PC-9 (cell line): ENCODE results near the gene NUP214. TPM values are rescaled to one million over a fixed set of nuclear protein-coding genes. Genes with fewer than 3 reads are reported as not detected.

Source experiments
- BruUV-seq: library from RNA; stranded (reverse); fragments of 400-500 nt; replicated peaks from 2 replicates; lab custom pipeline; 2021; lab: Mats Ljungman, UMichigan
- CTCF ChIA-PET: fragments of 300-600 bp; sonication (Branson Sonifier 250); formaldehyde crosslinking; loops from one replicate; lab custom pipeline; 2022; ENCODE audit warnings: antibody characterized with exemption; lab: Charles Lee
- POLR2A ChIA-PET: fragments of 300-600 bp; sonication (Branson Sonifier 250); formaldehyde crosslinking; loops from one replicate; lab custom pipeline; 2022; ENCODE audit warnings: antibody characterized with exemption; ENCODE audit not compliant: unreplicated experiment; lab: Charles Lee
- DNase-seq, 2 experiments: peaks; one replicate each; pipeline versions ENCODE4 v3.0.0 to v3.0.0-alpha.2; 2015 to 2022; ENCODE audit warnings: mixed read lengths in 1 of 2
- H2AFZ ChIP-seq: fragments of 200-600 bp; sonication (generic); 2 replicates; pipeline ENCODE4 v1.8.1; 2017; ENCODE audit warnings: antibody characterized with exemption
- H3F3A ChIP-seq: fragments of 200-600 bp; sonication (generic); 2 replicates; pipeline ENCODE4 v1.8.1; 2017; ENCODE audit warnings: antibody characterized with exemption, mild to moderate bottlenecking, low read depth; ENCODE audit not compliant: insufficient read depth
- H3K27ac ChIP-seq: fragments of 200-600 bp; sonication (generic); 2 replicates; pipeline ENCODE4 v1.6.1; 2016; ENCODE audit warnings: mixed run types
- H3K27me3 ChIP-seq: fragments of 200-600 bp; sonication (generic); 2 replicates; pipeline ENCODE4 v1.6.1; 2016; ENCODE audit warnings: low read depth, mixed run types; ENCODE audit not compliant: insufficient read depth
- H3K36me3 ChIP-seq: fragments of 200-600 bp; sonication (generic); 2 replicates; pipeline ENCODE4 v1.6.1; 2016; ENCODE audit warnings: low read depth, mixed run types
- H3K4me1 ChIP-seq: fragments of 200-600 bp; sonication (generic); replicated peaks from 2 replicates; pipeline ENCODE4 v1.6.1; 2016; ENCODE audit warnings: mixed run types; ENCODE audit not compliant: insufficient read depth
- H3K4me2 ChIP-seq: fragments of 200-600 bp; sonication (generic); 2 replicates; pipeline ENCODE4 v1.6.1; 2017; ENCODE audit warnings: mixed run types
- H3K4me3 ChIP-seq: fragments of 200-600 bp; sonication (generic); 2 replicates; pipeline ENCODE4 v1.6.1; 2016; ENCODE audit warnings: mixed run types
- H3K79me2 ChIP-seq: fragments of 200-600 bp; sonication (generic); 2 replicates; pipeline ENCODE4 v1.6.1; 2017; ENCODE audit warnings: low read depth, mixed run types
- H3K9me2 ChIP-seq: fragments of 200-600 bp; sonication (generic); 2 replicates; pipeline ENCODE4 v1.8.1; 2017; ENCODE audit warnings: mild to moderate bottlenecking; ENCODE audit not compliant: insufficient read depth
- H3K9me3 ChIP-seq: fragments of 200-600 bp; sonication (generic); 2 replicates; pipeline ENCODE4 v1.8.1; 2016; ENCODE audit warnings: low read depth; ENCODE audit not compliant: insufficient read depth
- H4K20me1 ChIP-seq: fragments of 200-600 bp; sonication (generic); 2 replicates; pipeline ENCODE4 v1.8.1; 2017; ENCODE audit not compliant: insufficient read depth
- EZH2 ChIP-seq: fragments of 200-600 bp; sonication (generic); IDR thresholded peaks from 2 replicates; pipeline ENCODE4 v1.8.0; 2017; ENCODE audit warnings: antibody characterized with exemption, low read depth
- intact Hi-C: fragments of 100-400 bp; cut with micrococcal nuclease; formaldehyde crosslinking; loops from one replicate; pipeline ENCODE4 v1.10.0; 2022; ENCODE audit not compliant: unreplicated experiment
- total RNA-seq: library from RNA; stranded (reverse); gene quantifications from 2 replicates; pipeline ENCODE4 v1.2.3, GENCODE V29; 2021
- TF ChIP-seq, protein P1 (sequence below): fragments of 200-600 bp; sonication (generic); conservative IDR thresholded peaks from 2 replicates; pipeline ENCODE4 v1.6.1; 2017; ENCODE audit warnings: mixed run types, antibody characterized with exemption, mild to moderate bottlenecking, moderate library complexity

NUP214 gene
- total RNA-seq, 1 experiment from 2014 or later, result 59.0 TPM

DNA sequence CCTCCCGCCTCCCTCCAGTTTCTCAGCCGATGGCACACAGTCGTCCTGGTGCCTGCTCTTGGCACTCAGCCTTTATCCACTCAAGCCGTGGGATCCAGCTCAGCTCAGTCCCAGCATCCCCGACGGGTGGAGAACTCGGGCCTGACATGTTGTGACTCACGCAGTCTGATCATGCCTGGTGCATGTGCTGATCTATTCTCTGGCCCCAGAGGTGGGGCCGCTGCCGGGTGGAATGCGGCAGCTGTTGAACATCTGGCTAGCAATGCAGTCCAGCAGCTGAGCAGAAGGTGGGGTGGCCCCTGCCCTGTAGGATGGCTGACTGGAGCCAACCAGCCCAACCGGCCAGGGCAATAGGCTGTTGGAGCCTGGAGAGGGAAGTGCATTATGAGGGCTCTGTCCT lies 30.8 kb upstream of the NUP214 start:
- Histone ChIP-seq H4K20me1 (peaks cover 14% of the 10 kb centered on the region; the same call in 1 of the 2 replicates), H3F3A (peaks cover 17% of the 10 kb centered on the region; the same call in 1 of the 2 replicates), H3K27me3 (no peaks in the 10 kb centered on the region), H3K36me3 (no peaks in the 10 kb centered on the region), H2AFZ (no peak overlapping the region), H3K9me2 (no peaks in the 10 kb centered on the region), H3K4me1 (peaks cover 28% of the 10 kb centered on the region), H3K27ac (no peak overlapping the region), H3K9me3 (no peaks in the 10 kb centered on the region), H3K4me3 (no peak overlapping the region), H3K79me2 (0 out of 2 replicates have a peak, but pooled peaks cover 4% of the 10 kb centered on the region), H3K4me2 (no peak overlapping the region)
- peak in 1 of 2 experiments; percentile 80 for DNase-seq
- ChIA-PET CTCF (interaction anchor here (1.4 kb wide), 1 partner anchor 37 kb away, joined by 4 read pairs; no protein-coding TSS in a partner anchor), POLR2A (interaction anchor here (0.6 kb wide), 1 partner anchor 10 kb away, joined by 3 read pairs; no protein-coding TSS in a partner anchor)
- TF ChIP-seq, protein P1, sequence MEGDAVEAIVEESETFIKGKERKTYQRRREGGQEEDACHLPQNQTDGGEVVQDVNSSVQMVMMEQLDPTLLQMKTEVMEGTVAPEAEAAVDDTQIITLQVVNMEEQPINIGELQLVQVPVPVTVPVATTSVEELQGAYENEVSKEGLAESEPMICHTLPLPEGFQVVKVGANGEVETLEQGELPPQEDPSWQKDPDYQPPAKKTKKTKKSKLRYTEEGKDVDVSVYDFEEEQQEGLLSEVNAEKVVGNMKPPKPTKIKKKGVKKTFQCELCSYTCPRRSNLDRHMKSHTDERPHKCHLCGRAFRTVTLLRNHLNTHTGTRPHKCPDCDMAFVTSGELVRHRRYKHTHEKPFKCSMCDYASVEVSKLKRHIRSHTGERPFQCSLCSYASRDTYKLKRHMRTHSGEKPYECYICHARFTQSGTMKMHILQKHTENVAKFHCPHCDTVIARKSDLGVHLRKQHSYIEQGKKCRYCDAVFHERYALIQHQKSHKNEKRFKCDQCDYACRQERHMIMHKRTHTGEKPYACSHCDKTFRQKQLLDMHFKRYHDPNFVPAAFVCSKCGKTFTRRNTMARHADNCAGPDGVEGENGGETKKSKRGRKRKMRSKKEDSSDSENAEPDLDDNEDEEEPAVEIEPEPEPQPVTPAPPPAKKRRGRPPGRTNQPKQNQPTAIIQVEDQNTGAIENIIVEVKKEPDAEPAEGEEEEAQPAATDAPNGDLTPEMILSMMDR, result no peak
- TF ChIP-seq EZH2, result no peak
- no TSS peak for BruUV-seq
- intact Hi-C loops, result no loop called here

DNA sequence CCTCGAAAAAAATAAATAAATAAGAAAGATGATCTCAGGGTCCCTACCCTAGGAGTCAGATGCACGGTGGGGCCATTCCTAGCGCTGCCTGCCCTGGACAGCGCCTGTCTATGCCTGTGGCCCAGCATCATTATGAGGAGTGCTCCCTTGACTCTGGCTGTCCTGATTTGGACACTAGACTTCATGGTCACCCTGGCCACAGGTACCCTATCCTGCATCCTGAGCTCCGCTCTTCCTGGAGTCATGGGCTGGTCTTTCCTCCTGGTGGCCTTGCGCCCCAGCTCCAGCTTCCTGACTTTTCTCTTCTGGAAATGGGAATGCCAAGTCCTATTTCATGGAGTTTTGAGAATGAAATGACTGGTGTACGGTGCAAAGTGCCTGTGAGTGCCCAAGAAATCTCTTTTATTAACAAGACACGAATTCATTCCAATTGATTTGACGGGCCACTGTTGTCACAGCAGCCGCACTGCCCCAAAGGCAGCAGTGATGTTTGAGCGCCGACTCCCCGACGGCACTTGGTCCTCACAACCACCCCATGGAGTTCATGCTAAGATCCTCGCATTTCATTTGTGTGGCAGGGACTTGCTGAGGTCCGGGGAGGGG lies 29.6 kb upstream of the NUP214 start:
- Histone ChIP-seq H3K27me3 (no peaks in the 10 kb centered on the region), H4K20me1 (peaks cover 14% of the 10 kb centered on the region; the same call in 1 of the 2 replicates), H3K4me3 (peak overlapping the region; percentile 92; the same call in 1 of the 2 replicates), H3K36me3 (no peaks in the 10 kb centered on the region), H3K9me2 (no peaks in the 10 kb centered on the region), H3K27ac (no peak overlapping the region), H3K9me3 (no peaks in the 10 kb centered on the region), H3K4me2 (peak overlapping the region; percentile 81), H3F3A (peaks cover 17% of the 10 kb centered on the region; the same call in 1 of the 2 replicates), H3K79me2 (0 out of 2 replicates have a peak, but pooled peaks cover 4% of the 10 kb centered on the region), H3K4me1 (peaks cover 28% of the 10 kb centered on the region), H2AFZ (no peak overlapping the region; the same call in 1 of the 2 replicates)
- intact Hi-C loops, result no loop called here
- ChIA-PET CTCF (no interaction called here), POLR2A (interaction anchor here (0.5 kb wide), 1 partner anchor 1233 kb away, joined by 21 read pairs; no protein-coding TSS in a partner anchor)
- DNase-seq, result no peak
- BruUV-seq, result no TSS peak
- no peak for TF ChIP-seq EZH2
- TF ChIP-seq, protein P1, result no peak

DNA sequence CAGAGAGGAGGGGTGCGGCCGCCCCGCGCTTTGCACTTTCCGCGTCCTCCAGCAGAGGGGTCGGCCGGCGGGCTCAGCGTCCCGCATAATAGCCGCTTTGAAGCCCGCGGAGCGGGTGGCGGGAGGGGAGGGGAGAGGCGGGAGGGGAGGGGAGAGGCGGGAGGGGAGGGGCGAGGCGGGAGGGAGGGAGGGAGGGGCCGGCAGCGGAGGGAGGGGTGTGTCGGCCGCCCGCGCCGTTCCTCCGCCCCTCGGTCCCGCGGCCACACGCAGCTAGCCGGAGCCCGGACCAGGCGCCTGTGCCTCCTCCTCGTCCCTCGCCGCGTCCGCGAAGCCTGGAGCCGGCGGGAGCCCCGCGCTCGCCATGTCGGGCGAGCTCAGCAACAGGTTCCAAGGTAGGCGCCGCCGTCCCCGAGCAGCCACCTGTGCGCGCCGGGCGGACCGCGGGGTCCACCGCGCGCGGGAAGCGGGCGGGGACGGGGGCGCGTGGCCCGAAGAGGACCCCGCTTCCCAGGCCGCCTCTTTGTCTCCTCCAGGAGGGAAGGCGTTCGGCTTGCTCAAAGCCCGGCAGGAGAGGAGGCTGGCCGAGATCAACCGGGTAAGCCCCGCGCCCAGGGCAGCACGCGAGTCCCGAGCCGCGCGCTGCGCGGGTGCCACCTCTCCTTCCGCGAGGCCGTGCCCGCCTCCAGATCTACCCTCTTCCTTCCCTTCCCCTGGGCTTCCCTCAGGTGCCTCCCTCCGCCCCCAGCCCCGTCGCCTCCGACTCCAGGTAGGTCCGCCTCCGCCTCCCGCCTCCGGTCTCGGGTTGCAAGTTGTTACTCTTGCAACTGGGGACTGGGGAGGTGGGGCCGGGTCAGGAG lies 28.9 kb upstream of the NUP214 start, which contains the start of gene AIF1L:
TSS of gene AIF1L (plus strand) at position 263 of the 857 bp plus-strand sequence. CDS start at position 362, 99 bp downstream.
- H3K79me2 ChIP-seq, result 0 out of 2 replicates have a peak, but pooled peaks cover 4% of the 10 kb centered on the region
- H3K4me2 ChIP-seq, result peak within 1 kb of the TSS; percentile 81
- H3F3A ChIP-seq, result peaks cover 17% of the 10 kb centered on the region; the same call in 1 of the 2 replicates
- TF ChIP-seq EZH2, result no peak
- TF ChIP-seq, protein P1, result no peak
- no peaks in the 10 kb centered on the region for H3K36me3 ChIP-seq
- peak within 1 kb of the TSS; percentile 92 for H2AFZ ChIP-seq
- CTCF ChIA-PET, result interaction anchor here (0.6 kb wide), 4 partner anchors 15 to 635 kb away, joined by 3 to 7 read pairs (median 5); no protein-coding TSS in a partner anchor
- H3K27me3 ChIP-seq, result no peaks in the 10 kb centered on the region
- H3K4me3 ChIP-seq, result peak within 1 kb of the TSS; percentile 92
- no peaks in the 10 kb centered on the region for H3K9me3 ChIP-seq
- H4K20me1 ChIP-seq, result peaks cover 14% of the 10 kb centered on the region; the same call in 1 of the 2 replicates
- peak; percentile 76 to 92 for DNase-seq
- TSS peak; percentile 57 for BruUV-seq
- intact Hi-C loops, result no loop called here
- peaks cover 31% of the 10 kb centered on the region for H3K4me1 ChIP-seq
- POLR2A ChIA-PET, result interaction anchor here (0.6 to 1.8 kb wide), 6 partner anchors 8 to 277 kb away, joined by 3 to 7 read pairs (median 5); partner anchors contain the start of gene NUP214
- no peaks in the 10 kb centered on the region for H3K9me2 ChIP-seq
- H3K27ac ChIP-seq, result no peak within 1 kb of the TSS
